ENCODE measurements around the gene POU6F2.

POU6F2 gene

DNA sequence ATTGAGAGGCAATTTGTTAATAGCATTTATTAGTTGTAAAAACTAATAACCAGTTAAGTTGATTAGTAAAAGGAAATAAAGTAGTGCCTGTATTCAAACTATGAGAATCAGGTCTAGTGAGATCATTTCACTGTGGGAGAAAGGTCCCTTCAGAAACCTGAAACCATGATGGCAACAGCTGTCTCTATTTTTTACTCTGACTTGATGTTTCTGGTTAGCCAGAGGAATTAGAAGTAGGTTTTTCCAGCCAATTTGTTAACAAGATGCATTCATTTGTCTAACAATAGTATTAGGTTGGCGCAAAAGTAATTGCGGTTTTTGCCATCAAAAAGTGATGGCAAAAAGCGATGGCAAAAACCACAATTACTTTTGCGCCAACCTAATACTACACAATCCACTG, 316.3 kb downstream of the POU6F2 start:
- DNase-seq (ENCODE audit: low read depth): no peak
- no peak overlapping the region for H3K4me3 ChIP-seq (replicated peaks; ENCODE audit: low read depth, low read length)
- TF ChIP-seq CTCF (IDR thresholded peaks at IDR 0.05; ENCODE audit: low read length, missing control alignments): no peak

DNA sequence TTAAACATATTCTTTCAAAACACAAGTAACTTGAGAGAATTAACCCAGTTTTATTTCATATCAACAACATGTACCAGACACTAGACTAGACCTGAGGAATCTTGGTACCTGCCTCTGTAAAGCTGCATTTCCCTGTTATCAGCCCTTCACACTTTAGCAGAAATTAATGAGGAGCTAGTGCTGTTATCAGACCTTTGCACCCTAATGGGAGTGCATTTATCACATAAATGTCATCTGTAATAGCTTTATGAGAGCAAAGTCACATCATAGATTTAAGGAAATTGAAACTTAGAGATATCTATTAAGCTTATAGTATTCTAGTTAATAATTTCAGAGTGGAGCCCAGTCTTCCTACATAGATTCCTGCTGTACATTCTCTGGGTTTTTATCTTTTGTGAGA, 318.1 kb downstream of the POU6F2 start:
- no peak overlapping the region for H3K4me3 ChIP-seq (replicated peaks; ENCODE audit: low read depth, low read length)
- no peak for TF ChIP-seq CTCF (IDR thresholded peaks at IDR 0.05; ENCODE audit: low read length, missing control alignments)
- no peak for DNase-seq (ENCODE audit: low read depth)

DNA sequence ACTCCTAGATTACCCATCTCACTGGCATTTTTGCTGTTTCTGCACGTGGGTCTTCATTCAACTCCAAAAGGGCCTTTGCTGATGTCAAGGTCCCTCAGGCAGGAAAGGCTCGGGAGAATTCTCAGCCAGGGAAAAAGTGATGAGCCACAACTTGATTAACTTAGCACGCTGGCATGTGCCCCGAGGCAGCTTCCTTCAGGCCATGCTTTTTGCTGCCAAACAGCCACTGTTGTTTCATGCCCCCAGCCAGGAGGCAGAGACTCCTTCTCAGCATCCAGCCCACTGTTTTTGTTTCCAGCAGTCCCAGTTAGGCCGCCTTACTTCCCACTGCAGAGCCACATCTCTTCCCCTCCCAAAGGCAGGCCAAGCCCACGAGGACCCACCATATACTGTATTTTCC, 322.0 kb downstream of the POU6F2 start:
- no peak for TF ChIP-seq CTCF (IDR thresholded peaks at IDR 0.05; ENCODE audit: low read length, missing control alignments)
- H3K4me3 ChIP-seq (replicated peaks; ENCODE audit: low read depth, low read length): no peak overlapping the region
- DNase-seq (ENCODE audit: low read depth): no peak

GRCh38 chr7:39300276-39300675, 322.6 kb downstream of the POU6F2 start:
- TF ChIP-seq CTCF (IDR thresholded peaks at IDR 0.05; ENCODE audit: low read length, missing control alignments): no peak
- no peak for DNase-seq (ENCODE audit: low read depth)
- H3K4me3 ChIP-seq (replicated peaks; ENCODE audit: low read depth, low read length): no peak overlapping the region

- no peak overlapping the region for H3K4me3 ChIP-seq (replicated peaks; ENCODE audit: low read depth, low read length)
- DNase-seq (ENCODE audit: low read depth): no peak
- TF ChIP-seq CTCF (IDR thresholded peaks at IDR 0.05; ENCODE audit: low read length, missing control alignments): no peak
These were observed 323.8 kb downstream of the POU6F2 start for GRCh38 chr7:39301543-39301942.

GRCh38 chr7:39304178-39304577, 326.5 kb downstream of the POU6F2 start:
- no peak for TF ChIP-seq CTCF (IDR thresholded peaks at IDR 0.05; ENCODE audit: low read length, missing control alignments)
- no peak for DNase-seq (ENCODE audit: low read depth)
- no peak overlapping the region for H3K4me3 ChIP-seq (replicated peaks; ENCODE audit: low read depth, low read length)

DNA sequence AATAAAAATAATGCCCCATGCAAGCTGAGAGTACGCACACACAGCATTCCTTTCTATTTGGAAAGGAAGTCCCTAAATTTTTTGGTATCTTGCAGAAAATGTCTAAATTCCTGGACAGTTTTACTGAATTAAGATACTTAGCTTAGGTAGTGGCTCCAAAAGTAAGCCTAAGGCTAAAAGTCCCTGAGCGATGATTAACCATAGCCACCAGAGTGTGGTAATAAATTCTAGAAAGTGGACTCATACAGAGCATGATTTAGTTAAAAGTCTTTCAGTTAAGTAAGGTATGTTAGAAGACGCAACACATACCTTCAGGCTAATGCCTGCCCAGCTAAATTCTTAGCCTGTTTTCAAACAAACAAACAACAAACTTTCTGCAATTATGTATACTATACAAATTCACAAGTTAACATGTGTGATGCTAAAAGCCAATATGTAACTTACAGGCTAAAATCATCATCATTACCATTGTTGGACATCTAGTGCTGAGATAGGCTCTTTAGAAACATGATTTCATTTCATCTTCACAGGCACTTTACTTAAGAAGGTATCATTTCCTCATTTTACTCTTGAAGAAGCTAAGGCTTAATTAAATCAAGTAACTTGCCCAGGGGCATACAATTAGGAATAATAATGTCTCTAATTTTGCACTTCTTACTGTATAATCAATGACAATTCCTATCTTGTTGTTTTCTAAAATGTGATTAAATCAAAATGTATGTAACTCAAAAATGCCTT, 327.1 kb downstream of the POU6F2 start:
- TF ChIP-seq CTCF (IDR thresholded peaks at IDR 0.05; ENCODE audit: low read length, missing control alignments): no peak
- H3K4me3 ChIP-seq (replicated peaks; ENCODE audit: low read depth, low read length): no peak overlapping the region
- no peak for DNase-seq (ENCODE audit: low read depth)

Measured in fibroblast of pulmonary artery (primary cell).